Activated naive CD8-positive, alpha-beta T cell (primary cell): ENCODE data around the gene RGS9.

Experiments used
- H3K27ac Mint-ChIP-seq: one replicate; pipeline ENCODE4 v1.8.0; 2021; ENCODE audit warnings: mixed read lengths
- H3K27me3 Mint-ChIP-seq: one replicate; pipeline ENCODE4 v1.8.0; 2021; ENCODE audit warnings: mixed read lengths
- H3K36me3 Mint-ChIP-seq: one replicate; pipeline ENCODE4 v1.8.0; 2021; ENCODE audit warnings: mixed read lengths
- H3K4me1 Mint-ChIP-seq: one replicate; pipeline ENCODE4 v1.8.0; 2021; ENCODE audit warnings: low read depth, mixed read lengths
- H3K4me3 Mint-ChIP-seq: one replicate; pipeline ENCODE4 v1.8.0; 2021; ENCODE audit warnings: mild to moderate bottlenecking, mixed read lengths
- H3K9me3 Mint-ChIP-seq: one replicate; pipeline ENCODE4 v1.8.0; 2021; ENCODE audit warnings: low read depth, mixed read lengths

Gene RGS9

DNA sequence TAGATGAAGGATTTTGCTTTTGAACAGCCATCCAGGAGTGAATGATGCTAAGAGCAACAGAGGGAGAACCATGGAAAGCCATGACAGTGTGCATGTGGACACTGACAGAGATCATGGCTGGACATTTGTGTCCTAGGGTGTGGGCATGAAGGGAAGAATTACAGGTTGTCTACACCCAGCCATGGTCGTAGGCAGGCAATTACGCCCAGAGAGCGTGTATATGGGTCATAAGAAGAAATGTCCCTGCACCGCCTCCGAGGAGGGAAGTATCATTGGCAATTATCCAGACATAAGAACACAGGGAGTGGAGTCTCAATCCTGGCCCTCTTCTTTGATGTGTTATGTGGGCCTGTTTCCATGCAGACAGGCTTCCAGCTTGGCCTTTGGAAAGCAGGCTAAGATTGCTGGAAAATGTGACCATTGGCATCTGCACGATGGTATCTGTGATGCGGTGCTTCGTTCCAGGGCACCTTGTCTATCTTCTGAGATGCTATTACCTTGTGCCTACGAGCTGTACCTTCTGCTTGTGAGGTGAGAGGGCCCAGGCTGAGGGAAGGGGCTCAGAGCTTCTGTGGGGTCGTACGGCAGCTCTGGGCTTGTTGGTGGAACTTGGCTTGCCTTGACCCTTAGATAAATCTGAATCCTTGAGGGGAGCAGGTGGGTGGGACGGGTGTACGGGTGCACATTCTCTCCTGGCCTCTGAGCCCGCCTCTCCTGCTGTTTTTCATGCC is 19.8 kb downstream of the RGS9 start:
- H3K36me3 Mint-ChIP-seq: no peaks in the 10 kb centered on the region
- no peaks in the 10 kb centered on the region for H3K27me3 Mint-ChIP-seq
- no peak overlapping the region for H3K27ac Mint-ChIP-seq
- no peaks in the 10 kb centered on the region for H3K9me3 Mint-ChIP-seq
- H3K4me3 Mint-ChIP-seq: no peak overlapping the region
- peaks cover 5% of the 10 kb centered on the region for H3K4me1 Mint-ChIP-seq

GRCh38 chr17:65158041-65158440 is 20.9 kb downstream of the RGS9 start:
- Mint-ChIP-seq H3K27me3 (no peaks in the 10 kb centered on the region), H3K27ac (no peak overlapping the region), H3K4me1 (peaks cover 5% of the 10 kb centered on the region), H3K36me3 (no peaks in the 10 kb centered on the region), H3K9me3 (no peaks in the 10 kb centered on the region), H3K4me3 (no peak overlapping the region)

- Mint-ChIP-seq H3K27me3 (no peaks in the 10 kb centered on the region), H3K4me1 (peaks cover 8% of the 10 kb centered on the region), H3K36me3 (no peaks in the 10 kb centered on the region), H3K9me3 (no peaks in the 10 kb centered on the region), H3K27ac (no peak overlapping the region), H3K4me3 (no peak overlapping the region)
Observed at GRCh38 chr17:65158622-65159021, 21.5 kb downstream of the RGS9 start.

- Mint-ChIP-seq H3K4me3 (no peak overlapping the region), H3K4me1 (peaks cover 15% of the 10 kb centered on the region), H3K9me3 (no peaks in the 10 kb centered on the region), H3K36me3 (no peaks in the 10 kb centered on the region), H3K27me3 (no peaks in the 10 kb centered on the region), H3K27ac (no peak overlapping the region)
Observed at GRCh38 chr17:65160516-65160915, 23.3 kb downstream of the RGS9 start.

GRCh38 chr17:65163990-65164495 is 26.9 kb downstream of the RGS9 start:
- peaks cover 14% of the 10 kb centered on the region for H3K4me1 Mint-ChIP-seq
- no peaks in the 10 kb centered on the region for H3K36me3 Mint-ChIP-seq

GRCh38 chr17:65166787-65167186 is 29.6 kb downstream of the RGS9 start:
- H3K27ac Mint-ChIP-seq: no peak overlapping the region
- no peaks in the 10 kb centered on the region for H3K27me3 Mint-ChIP-seq
- H3K36me3 Mint-ChIP-seq: no peaks in the 10 kb centered on the region
- H3K4me3 Mint-ChIP-seq: no peak overlapping the region
- peaks cover 20% of the 10 kb centered on the region for H3K4me1 Mint-ChIP-seq
- no peaks in the 10 kb centered on the region for H3K9me3 Mint-ChIP-seq

More at GRCh38 chr17:65163990-65164495, 26.9 kb downstream of the RGS9 start:
- no peak overlapping the region for H3K4me3 Mint-ChIP-seq
- H3K27ac Mint-ChIP-seq: no peak overlapping the region
- no peaks in the 10 kb centered on the region for H3K9me3 Mint-ChIP-seq
- H3K27me3 Mint-ChIP-seq: no peaks in the 10 kb centered on the region

- H3K36me3 Mint-ChIP-seq: no peaks in the 10 kb centered on the region
- no peaks in the 10 kb centered on the region for H3K27me3 Mint-ChIP-seq
- no peaks in the 10 kb centered on the region for H3K9me3 Mint-ChIP-seq
- H3K4me3 Mint-ChIP-seq: no peak overlapping the region
- peaks cover 25% of the 10 kb centered on the region for H3K4me1 Mint-ChIP-seq
- H3K27ac Mint-ChIP-seq: no peak overlapping the region
Observed at GRCh38 chr17:65167566-65167965, 30.4 kb downstream of the RGS9 start.

DNA sequence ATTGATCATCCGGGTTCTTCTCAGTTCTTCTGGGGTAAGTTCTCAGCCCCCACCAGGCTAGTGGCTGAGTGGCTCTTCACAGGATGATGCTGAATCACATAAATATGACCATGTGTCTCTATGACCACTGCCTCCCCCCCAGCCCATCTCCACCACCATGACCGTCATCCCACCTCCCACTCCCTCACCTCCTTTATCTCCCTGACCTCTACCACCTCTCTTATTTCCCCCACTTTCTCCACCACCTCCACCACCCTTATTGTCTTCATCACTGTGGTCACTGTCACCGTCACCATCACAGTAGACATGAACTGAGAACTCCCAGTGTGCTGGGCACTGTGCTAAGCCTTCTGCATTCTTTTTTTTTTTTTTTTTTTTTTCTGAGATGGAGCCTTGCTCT is 32.5 kb downstream of the RGS9 start:
- H3K4me3 Mint-ChIP-seq: no peak overlapping the region
- peaks cover 12% of the 10 kb centered on the region for H3K4me1 Mint-ChIP-seq
- H3K36me3 Mint-ChIP-seq: no peaks in the 10 kb centered on the region
- no peaks in the 10 kb centered on the region for H3K27me3 Mint-ChIP-seq
- H3K27ac Mint-ChIP-seq: no peak overlapping the region
- no peaks in the 10 kb centered on the region for H3K9me3 Mint-ChIP-seq

DNA sequence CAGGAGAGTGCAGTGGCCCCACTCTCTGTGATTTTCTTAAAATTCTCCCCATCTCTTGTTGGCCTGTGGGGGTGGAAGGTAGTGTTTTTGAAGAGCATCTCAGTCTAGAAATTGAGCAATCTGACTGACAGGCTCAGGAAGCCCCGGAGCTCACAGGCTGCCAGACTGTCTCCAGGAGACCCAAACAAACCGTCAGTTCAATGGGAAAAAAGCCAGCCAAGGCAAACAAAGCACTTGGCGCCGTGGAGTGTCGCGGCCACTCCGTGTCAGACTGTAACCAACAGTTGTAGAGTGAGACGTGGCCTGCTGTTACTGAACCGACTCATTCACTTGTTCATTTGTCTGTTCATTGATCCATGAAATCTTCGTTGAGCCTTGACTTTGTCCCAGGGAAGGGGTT is 33.7 kb downstream of the RGS9 start:
- Mint-ChIP-seq H3K4me1 (peaks cover 11% of the 10 kb centered on the region), H3K9me3 (no peaks in the 10 kb centered on the region), H3K4me3 (no peak overlapping the region), H3K27me3 (no peaks in the 10 kb centered on the region), H3K36me3 (no peaks in the 10 kb centered on the region), H3K27ac (no peak overlapping the region)

DNA sequence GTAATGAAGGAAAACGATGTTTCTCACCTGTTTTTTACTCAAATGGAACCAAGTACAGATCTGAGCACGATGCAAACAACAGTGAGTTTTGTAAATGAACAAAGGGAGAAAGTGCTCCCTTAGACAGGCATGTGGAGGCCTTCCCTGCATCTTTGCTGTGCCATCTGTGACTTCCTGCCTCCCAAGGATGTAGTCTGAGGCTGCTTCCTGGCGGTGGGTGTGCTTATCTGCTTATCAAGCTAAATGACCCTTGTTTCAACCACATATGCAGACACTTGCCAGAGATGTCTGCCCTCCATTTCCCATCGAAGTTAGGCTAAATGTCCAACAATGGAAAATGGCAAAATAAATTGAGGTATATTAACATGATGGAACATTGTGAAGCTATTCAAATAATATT is 34.6 kb downstream of the RGS9 start:
- H3K4me1 Mint-ChIP-seq: peaks cover 11% of the 10 kb centered on the region
- no peak overlapping the region for H3K4me3 Mint-ChIP-seq
- no peaks in the 10 kb centered on the region for H3K27me3 Mint-ChIP-seq
- no peak overlapping the region for H3K27ac Mint-ChIP-seq
- H3K9me3 Mint-ChIP-seq: no peaks in the 10 kb centered on the region
- no peaks in the 10 kb centered on the region for H3K36me3 Mint-ChIP-seq

DNA sequence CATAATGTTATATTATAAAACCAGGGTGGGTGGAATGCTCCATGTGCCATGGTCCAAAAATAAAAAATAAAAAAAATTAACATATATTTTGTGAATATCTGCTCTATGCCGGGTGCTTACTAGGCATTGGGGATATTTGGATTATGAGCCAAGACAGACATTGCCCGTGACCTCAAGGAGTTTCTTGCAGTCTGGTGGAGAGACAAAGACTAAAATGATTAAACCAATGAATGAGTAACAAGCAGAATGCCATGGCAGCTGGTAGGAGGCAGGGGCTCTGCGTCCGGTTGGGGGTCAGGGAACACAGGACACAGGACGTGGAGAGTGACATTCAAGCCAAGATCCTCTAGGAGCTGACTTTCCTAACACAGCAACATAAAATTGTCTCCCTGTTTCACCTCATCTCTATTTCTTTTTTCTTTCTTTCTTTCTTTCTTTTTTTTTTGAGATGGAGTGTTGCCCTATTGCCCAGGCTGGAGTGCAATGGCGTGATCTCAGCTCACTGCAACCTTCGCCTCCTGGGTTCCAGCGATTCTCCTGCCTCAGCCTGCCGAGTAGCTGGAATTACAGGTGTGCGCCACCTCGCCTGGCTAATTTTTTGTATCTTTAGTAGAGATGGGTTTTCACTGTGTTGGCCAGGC is 35.4 kb downstream of the RGS9 start:
- Mint-ChIP-seq H3K27me3 (no peaks in the 10 kb centered on the region), H3K9me3 (no peaks in the 10 kb centered on the region), H3K27ac (no peak overlapping the region), H3K4me3 (no peak overlapping the region), H3K36me3 (no peaks in the 10 kb centered on the region), H3K4me1 (peaks cover 15% of the 10 kb centered on the region)

GRCh38 chr17:65173284-65173793 is 36.2 kb downstream of the RGS9 start:
- Mint-ChIP-seq H3K4me1 (peaks cover 19% of the 10 kb centered on the region), H3K27ac (no peak overlapping the region), H3K36me3 (no peaks in the 10 kb centered on the region), H3K27me3 (no peaks in the 10 kb centered on the region), H3K4me3 (peak overlapping the region; percentile 56), H3K9me3 (no peaks in the 10 kb centered on the region)

- Mint-ChIP-seq H3K27ac (no peak overlapping the region), H3K4me1 (peaks cover 24% of the 10 kb centered on the region), H3K9me3 (no peaks in the 10 kb centered on the region), H3K27me3 (no peaks in the 10 kb centered on the region), H3K36me3 (no peaks in the 10 kb centered on the region), H3K4me3 (no peak overlapping the region)
Observed at GRCh38 chr17:65173976-65174683, 37.0 kb downstream of the RGS9 start.

DNA sequence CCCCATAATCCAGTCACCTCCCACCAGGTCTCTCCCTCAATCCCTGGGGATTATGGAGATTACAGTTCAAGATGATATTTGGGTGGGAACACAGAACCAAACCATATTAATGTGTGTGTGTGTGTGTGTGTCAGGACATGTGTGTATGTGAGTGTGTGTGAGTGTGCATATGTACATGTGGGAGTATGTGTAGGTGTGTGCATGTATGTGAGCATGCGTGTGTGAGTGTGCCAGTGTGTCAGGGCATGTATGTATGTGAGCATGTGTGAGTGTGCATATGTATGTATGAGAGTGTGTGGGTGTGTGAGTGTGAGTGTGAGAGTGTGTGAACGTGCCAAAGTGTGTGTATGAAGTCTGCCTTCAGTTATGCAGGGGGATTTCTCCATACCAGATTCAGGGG is 37.8 kb downstream of the RGS9 start:
- no peak overlapping the region for H3K27ac Mint-ChIP-seq

DNA sequence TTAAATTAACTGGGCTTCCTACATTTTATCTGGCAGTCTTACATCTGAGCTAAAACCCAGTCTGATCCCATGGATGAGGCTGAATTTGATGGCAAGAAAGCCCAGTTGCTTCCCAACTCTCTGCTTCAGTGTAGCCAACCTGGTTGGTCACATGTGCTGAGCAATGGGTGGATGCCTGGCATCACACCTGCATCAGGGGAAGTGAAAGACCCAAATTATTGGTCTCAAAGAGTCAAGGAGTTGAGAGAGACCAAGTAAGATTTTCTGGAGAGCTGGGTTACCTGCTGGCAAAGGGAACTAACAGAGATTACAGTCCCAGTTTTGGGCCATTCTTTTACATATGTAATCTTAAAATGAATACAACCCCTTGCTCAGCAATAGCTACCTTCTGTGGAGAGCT is 38.8 kb downstream of the RGS9 start:
- Mint-ChIP-seq H3K36me3 (no peaks in the 10 kb centered on the region), H3K27ac (no peak overlapping the region), H3K9me3 (no peaks in the 10 kb centered on the region), H3K4me3 (no peak overlapping the region), H3K27me3 (no peaks in the 10 kb centered on the region), H3K4me1 (peaks cover 41% of the 10 kb centered on the region)

More for the DNA sequence above, 37.8 kb downstream of the RGS9 start:
- Mint-ChIP-seq H3K9me3 (no peaks in the 10 kb centered on the region), H3K27me3 (no peaks in the 10 kb centered on the region), H3K4me3 (no peak overlapping the region), H3K36me3 (no peaks in the 10 kb centered on the region), H3K4me1 (peaks cover 31% of the 10 kb centered on the region)
